Measurements from ENCODE around the gene AGPAT4.

AGPAT4 gene

GRCh38 chr6:161154796-161155335 lies 119.0 kb downstream of the AGPAT4 start:
- Histone ChIP-seq H3K9ac (ENCODE audit: low read depth, low read length) (no peak overlapping the region), H3K4me1 (ENCODE audit: insufficient read depth, low read length) (no peaks in the 10 kb centered on the region), H3K36me3 (ENCODE audit: insufficient read depth, low read depth, low read length) (peaks cover 55% of the 10 kb centered on the region), H3K27ac (ENCODE audit: low read length) (no peak overlapping the region), H3K27me3 (ENCODE audit: insufficient read depth, low read length) (no peaks in the 10 kb centered on the region), H3K4me3 (ENCODE audit: low read length) (no peak overlapping the region), H3K9me3 (ENCODE audit: insufficient read depth, low read depth, low read length) (peaks cover 6% of the 10 kb centered on the region; the same call in 1 of the 2 replicates)

GRCh38 chr6:161153725-161154124 lies 120.1 kb downstream of the AGPAT4 start:
- H3K4me1 ChIP-seq (ENCODE audit: insufficient read depth, low read length) = no peaks in the 10 kb centered on the region

DNA sequence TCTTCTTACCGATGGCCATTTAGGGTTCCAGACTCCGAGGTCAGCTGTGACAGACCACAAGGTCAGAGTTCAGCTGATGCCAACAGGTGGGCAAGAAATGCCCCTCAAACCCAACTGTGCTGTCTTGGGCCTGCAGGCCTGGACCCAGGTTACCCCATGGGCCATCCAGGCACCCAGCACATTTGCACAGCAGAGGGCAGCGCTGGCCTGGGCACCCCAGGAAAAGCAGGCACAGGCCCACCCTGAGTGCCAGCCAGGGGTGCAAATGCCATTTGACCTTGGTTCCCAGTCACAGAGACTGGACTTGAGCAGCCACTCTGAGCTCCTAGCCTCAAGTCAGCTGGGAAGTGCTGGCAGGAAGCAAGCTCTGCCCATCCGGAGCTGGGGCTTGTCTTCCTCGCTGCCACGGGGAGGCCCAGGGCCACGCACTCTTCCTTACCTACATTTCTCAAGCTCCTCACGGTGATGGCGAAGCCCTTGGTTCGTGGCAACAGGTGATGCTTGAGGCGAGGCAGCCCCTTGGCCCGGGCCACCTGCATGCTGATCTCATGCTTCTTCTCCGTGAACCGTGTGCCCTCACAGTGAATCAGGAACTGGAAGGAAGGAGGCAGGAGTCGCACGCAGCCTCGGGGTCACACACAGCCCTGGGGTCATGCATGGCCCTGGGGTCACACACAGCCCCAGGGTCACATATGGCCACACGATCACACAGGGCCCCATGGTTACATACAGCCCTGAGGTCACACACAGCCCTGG lies 120.8 kb downstream of the AGPAT4 start:
- peaks cover 56% of the 10 kb centered on the region for H3K36me3 ChIP-seq (ENCODE audit: insufficient read depth, low read depth, low read length)
- no peaks in the 10 kb centered on the region for H3K4me1 ChIP-seq (ENCODE audit: insufficient read depth, low read length)
- H3K27ac ChIP-seq (ENCODE audit: low read length) = no peak overlapping the region
- H3K9me3 ChIP-seq (ENCODE audit: insufficient read depth, low read depth, low read length) = peaks cover 6% of the 10 kb centered on the region; the same call in 1 of the 2 replicates
- no peaks in the 10 kb centered on the region for H3K27me3 ChIP-seq (ENCODE audit: insufficient read depth, low read length)
- no peak overlapping the region for H3K9ac ChIP-seq (ENCODE audit: low read depth, low read length)
- H3K4me3 ChIP-seq (ENCODE audit: low read length) = no peak overlapping the region

More at GRCh38 chr6:161153725-161154124, 120.1 kb downstream of the AGPAT4 start:
- peaks cover 6% of the 10 kb centered on the region; the same call in 1 of the 2 replicates for H3K9me3 ChIP-seq (ENCODE audit: insufficient read depth, low read depth, low read length)
- H3K4me3 ChIP-seq (ENCODE audit: low read length) = no peak overlapping the region
- no peak overlapping the region for H3K27ac ChIP-seq (ENCODE audit: low read length)
- H3K36me3 ChIP-seq (ENCODE audit: insufficient read depth, low read depth, low read length) = peaks cover 55% of the 10 kb centered on the region
- H3K9ac ChIP-seq (ENCODE audit: low read depth, low read length) = no peak overlapping the region
- no peaks in the 10 kb centered on the region for H3K27me3 ChIP-seq (ENCODE audit: insufficient read depth, low read length)

GRCh38 chr6:161152527-161152862 lies 121.4 kb downstream of the AGPAT4 start:
- Histone ChIP-seq H3K27ac (ENCODE audit: low read length) (no peak overlapping the region), H3K4me1 (ENCODE audit: insufficient read depth, low read length) (no peaks in the 10 kb centered on the region), H3K9me3 (ENCODE audit: insufficient read depth, low read depth, low read length) (peaks cover 6% of the 10 kb centered on the region; the same call in 1 of the 2 replicates), H3K27me3 (ENCODE audit: insufficient read depth, low read length) (no peaks in the 10 kb centered on the region), H3K9ac (ENCODE audit: low read depth, low read length) (no peak overlapping the region), H3K36me3 (ENCODE audit: insufficient read depth, low read depth, low read length) (peaks cover 56% of the 10 kb centered on the region), H3K4me3 (ENCODE audit: low read length) (no peak overlapping the region)

DNA sequence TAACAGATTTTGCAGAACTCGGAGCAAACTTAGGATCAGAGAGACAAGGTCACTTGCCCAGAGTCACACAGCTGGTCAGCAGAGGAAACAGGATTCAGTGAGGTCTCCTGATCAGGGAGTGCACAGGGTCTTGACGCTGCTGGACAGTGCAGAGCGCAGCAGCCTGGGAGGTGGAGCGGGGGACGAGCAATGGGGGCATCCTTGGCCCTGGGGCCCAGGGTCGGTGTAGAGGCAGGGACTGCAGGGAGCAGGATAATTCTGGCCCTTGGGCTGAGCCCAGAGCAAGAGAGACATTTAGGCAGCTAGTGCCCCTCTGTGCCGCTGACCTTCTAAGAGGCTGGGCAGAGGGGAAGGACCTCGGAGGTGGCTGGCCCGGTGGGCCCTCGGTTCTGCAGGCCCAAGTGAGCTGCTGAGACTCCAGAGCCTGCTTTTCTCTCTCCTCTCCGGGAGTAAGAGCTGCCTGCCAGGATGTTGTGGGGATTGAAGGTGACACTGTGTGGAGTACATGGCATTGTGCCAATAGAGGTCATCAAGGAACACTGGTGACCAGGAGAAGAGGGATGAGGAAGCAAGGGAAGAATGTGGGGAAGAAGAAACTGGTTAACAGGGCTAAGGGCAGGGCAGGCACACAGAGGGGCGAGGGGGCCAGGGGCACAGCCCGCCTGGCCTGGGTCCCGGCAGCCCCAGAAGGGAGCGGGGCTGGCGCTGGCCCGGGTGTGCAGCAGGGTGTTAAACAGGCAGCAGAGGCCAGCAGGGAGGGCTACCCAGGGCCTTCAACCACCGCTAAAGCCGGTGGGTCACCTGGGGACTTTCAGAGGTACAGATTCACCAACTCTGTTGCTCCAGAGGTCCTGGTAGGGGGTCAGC lies 122.0 kb downstream of the AGPAT4 start:
- no peak overlapping the region for H3K4me3 ChIP-seq (ENCODE audit: low read length)
- H3K27me3 ChIP-seq (ENCODE audit: insufficient read depth, low read length) = no peaks in the 10 kb centered on the region
- no peaks in the 10 kb centered on the region for H3K4me1 ChIP-seq (ENCODE audit: insufficient read depth, low read length)
- H3K9me3 ChIP-seq (ENCODE audit: insufficient read depth, low read depth, low read length) = peaks cover 1% of the 10 kb centered on the region; the same call in 1 of the 2 replicates
- H3K27ac ChIP-seq (ENCODE audit: low read length) = no peak overlapping the region
- H3K36me3 ChIP-seq (ENCODE audit: insufficient read depth, low read depth, low read length) = peaks cover 56% of the 10 kb centered on the region
- H3K9ac ChIP-seq (ENCODE audit: low read depth, low read length) = no peak overlapping the region

GRCh38 chr6:161151059-161151645 lies 122.7 kb downstream of the AGPAT4 start:
- H3K9ac ChIP-seq (ENCODE audit: low read depth, low read length) = no peak overlapping the region
- no peaks in the 10 kb centered on the region for H3K9me3 ChIP-seq (ENCODE audit: insufficient read depth, low read depth, low read length)
- no peaks in the 10 kb centered on the region for H3K27me3 ChIP-seq (ENCODE audit: insufficient read depth, low read length)

GRCh38 chr6:161150566-161150965 lies 123.3 kb downstream of the AGPAT4 start:
- H3K36me3 ChIP-seq (ENCODE audit: insufficient read depth, low read depth, low read length) = peaks cover 69% of the 10 kb centered on the region
- no peaks in the 10 kb centered on the region for H3K9me3 ChIP-seq (ENCODE audit: insufficient read depth, low read depth, low read length)
- no peak overlapping the region for H3K27ac ChIP-seq (ENCODE audit: low read length)
- H3K27me3 ChIP-seq (ENCODE audit: insufficient read depth, low read length) = no peaks in the 10 kb centered on the region
- H3K4me1 ChIP-seq (ENCODE audit: insufficient read depth, low read length) = no peaks in the 10 kb centered on the region
- H3K9ac ChIP-seq (ENCODE audit: low read depth, low read length) = no peak overlapping the region
- no peak overlapping the region for H3K4me3 ChIP-seq (ENCODE audit: low read length)

More at GRCh38 chr6:161151059-161151645, 122.7 kb downstream of the AGPAT4 start:
- no peak overlapping the region for H3K4me3 ChIP-seq (ENCODE audit: low read length)
- H3K27ac ChIP-seq (ENCODE audit: low read length) = no peak overlapping the region
- peaks cover 63% of the 10 kb centered on the region for H3K36me3 ChIP-seq (ENCODE audit: insufficient read depth, low read depth, low read length)
- no peaks in the 10 kb centered on the region for H3K4me1 ChIP-seq (ENCODE audit: insufficient read depth, low read length)

DNA sequence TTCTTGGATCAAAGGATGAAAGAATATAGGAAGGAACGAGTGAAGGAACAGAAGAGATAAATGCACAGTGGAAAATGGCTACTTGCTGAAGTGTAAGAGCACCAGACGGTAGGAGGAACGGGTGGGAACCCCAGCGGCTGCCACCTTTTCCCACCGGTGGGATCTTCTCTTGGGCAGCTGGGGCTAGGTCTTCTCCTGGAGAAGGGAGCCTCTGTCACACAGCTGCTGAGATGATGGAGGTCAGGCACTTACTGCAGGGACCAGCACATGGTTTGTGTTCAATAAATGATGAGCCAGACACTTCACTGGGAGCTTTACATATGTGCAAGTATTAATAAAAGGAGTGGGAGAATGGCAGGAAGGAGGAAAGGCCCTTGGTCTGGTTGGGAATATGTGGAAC lies 123.7 kb downstream of the AGPAT4 start:
- Histone ChIP-seq H3K9ac (ENCODE audit: low read depth, low read length) (no peak overlapping the region), H3K9me3 (ENCODE audit: insufficient read depth, low read depth, low read length) (no peaks in the 10 kb centered on the region), H3K36me3 (ENCODE audit: insufficient read depth, low read depth, low read length) (peaks cover 71% of the 10 kb centered on the region), H3K27me3 (ENCODE audit: insufficient read depth, low read length) (no peaks in the 10 kb centered on the region), H3K4me1 (ENCODE audit: insufficient read depth, low read length) (no peaks in the 10 kb centered on the region), H3K27ac (ENCODE audit: low read length) (no peak overlapping the region), H3K4me3 (ENCODE audit: low read length) (no peak overlapping the region)

DNA sequence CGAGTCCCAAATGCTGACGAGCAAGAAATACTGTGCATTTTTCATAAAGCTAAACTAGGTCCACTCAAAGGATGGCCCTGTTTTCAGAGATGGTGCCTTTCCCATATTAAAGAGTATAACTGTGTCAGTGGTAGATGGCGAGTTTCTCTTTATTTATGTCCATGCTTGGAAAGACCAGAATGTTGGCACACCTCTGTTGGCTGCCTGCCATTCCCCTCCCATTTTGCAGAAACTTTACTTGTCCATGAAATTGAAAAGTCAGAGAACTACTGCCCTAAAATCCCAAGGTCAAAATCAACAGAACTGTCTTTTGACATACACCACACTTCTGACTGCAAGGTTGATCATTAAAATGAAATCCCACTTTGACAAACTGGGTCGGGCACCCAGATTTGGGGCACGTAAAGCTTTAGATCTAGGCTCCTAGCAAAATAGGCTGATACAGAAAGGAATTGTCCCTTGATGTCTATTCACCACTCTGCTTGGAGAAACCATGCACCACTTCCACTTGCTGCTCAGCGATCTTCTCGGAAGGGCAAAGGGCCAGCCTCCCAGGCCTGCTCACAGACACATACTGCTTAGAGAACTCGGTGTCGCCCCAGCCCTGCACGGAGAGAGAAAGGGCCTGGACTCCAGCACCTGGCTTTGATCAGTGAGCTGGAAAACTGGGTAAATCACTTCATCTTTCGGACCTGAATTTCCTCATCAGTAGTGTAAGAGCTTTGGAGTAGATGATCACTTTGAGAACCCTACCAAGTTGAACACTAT lies 130.0 kb downstream of the AGPAT4 start:
- H3K27me3 ChIP-seq (ENCODE audit: insufficient read depth, low read length) = no peaks in the 10 kb centered on the region
- H3K9me3 ChIP-seq (ENCODE audit: insufficient read depth, low read depth, low read length) = no peaks in the 10 kb centered on the region
- peaks cover 49% of the 10 kb centered on the region for H3K36me3 ChIP-seq (ENCODE audit: insufficient read depth, low read depth, low read length)
- no peaks in the 10 kb centered on the region for H3K4me1 ChIP-seq (ENCODE audit: insufficient read depth, low read length)
- H3K27ac ChIP-seq (ENCODE audit: low read length) = no peak overlapping the region
- no peak overlapping the region for H3K9ac ChIP-seq (ENCODE audit: low read depth, low read length)
- no peak overlapping the region for H3K4me3 ChIP-seq (ENCODE audit: low read length)

- H3K27me3 ChIP-seq (ENCODE audit: insufficient read depth, low read length) = no peaks in the 10 kb centered on the region
- H3K4me3 ChIP-seq (ENCODE audit: low read length) = no peak overlapping the region
- no peak overlapping the region for H3K27ac ChIP-seq (ENCODE audit: low read length)
- no peak overlapping the region for H3K9ac ChIP-seq (ENCODE audit: low read depth, low read length)
- H3K9me3 ChIP-seq (ENCODE audit: insufficient read depth, low read depth, low read length) = no peaks in the 10 kb centered on the region
- H3K4me1 ChIP-seq (ENCODE audit: insufficient read depth, low read length) = no peaks in the 10 kb centered on the region
- peaks cover 46% of the 10 kb centered on the region for H3K36me3 ChIP-seq (ENCODE audit: insufficient read depth, low read depth, low read length)
These were observed 130.9 kb downstream of the AGPAT4 start for GRCh38 chr6:161142957-161143296.

DNA sequence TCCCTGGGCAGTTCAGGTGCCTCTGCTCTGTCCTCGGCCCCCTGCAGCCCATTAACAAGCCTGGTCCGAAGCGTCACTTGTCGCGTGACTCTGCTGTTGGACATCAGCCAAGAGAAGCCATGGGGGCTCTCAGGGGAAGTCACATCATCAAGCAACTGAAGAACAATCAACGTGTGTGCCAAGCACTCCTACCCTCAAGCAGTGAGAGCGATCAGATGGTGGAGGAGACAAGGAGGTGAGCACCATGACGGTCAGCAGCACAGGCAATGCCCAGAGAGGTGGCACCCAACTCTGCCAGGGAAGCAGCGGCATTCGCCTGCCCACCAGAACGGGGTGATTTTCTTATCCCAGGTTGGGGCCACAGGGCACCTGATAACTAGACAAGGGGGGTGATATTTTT lies 132.7 kb downstream of the AGPAT4 start:
- no peaks in the 10 kb centered on the region for H3K4me1 ChIP-seq (ENCODE audit: insufficient read depth, low read length)
- H3K4me3 ChIP-seq (ENCODE audit: low read length) = no peak overlapping the region
- no peak overlapping the region for H3K27ac ChIP-seq (ENCODE audit: low read length)
- no peaks in the 10 kb centered on the region for H3K27me3 ChIP-seq (ENCODE audit: insufficient read depth, low read length)
- H3K36me3 ChIP-seq (ENCODE audit: insufficient read depth, low read depth, low read length) = peaks cover 34% of the 10 kb centered on the region
- no peaks in the 10 kb centered on the region for H3K9me3 ChIP-seq (ENCODE audit: insufficient read depth, low read depth, low read length)
- no peak overlapping the region for H3K9ac ChIP-seq (ENCODE audit: low read depth, low read length)

All from iPS-20b (cell line).